Aorta (tissue), 5 donors: ENCODE data around the gene ZNF8. TPM values are rescaled to one million over a fixed set of nuclear protein-coding genes. Genes with fewer than 3 reads are reported as not detected.

Source experiments
- ATAC-seq: fragments of 200-7000 bp; cut with Tn5 transposase; one replicate; pipeline ENCODE4 v1.9.1; 2022; ENCODE audit warnings: moderate library complexity; ENCODE audit not compliant: low FRiP score
- DNase-seq, 2 donors: peaks; one replicate each; pipeline ENCODE4 v3.0.0-alpha.2; 2020
- H3K27ac ChIP-seq, 2 donors: one replicate each; pipeline ENCODE4 v1.5.1; 2013; ENCODE audit warnings: low read length in 2 of 2, mild to moderate bottlenecking in 2 of 2, moderate library complexity in 2 of 2, control low read depth in 1 of 2, inconsistent platforms in 1 of 2, low read depth in 1 of 2
- H3K27me3 ChIP-seq, 2 donors: one replicate each; pipeline ENCODE4 v1.6.1; 2013; ENCODE audit warnings: control low read depth in 1 of 2, low read length in 1 of 2, mild to moderate bottlenecking in 1 of 2, moderate library complexity in 1 of 2; ENCODE audit not compliant: insufficient read depth in 2 of 2, control insufficient read depth in 1 of 2
- H3K36me3 ChIP-seq, 2 donors: one replicate each; pipeline ENCODE4 v1.6.1; 2013; ENCODE audit warnings: control low read depth in 1 of 2, low read length in 1 of 2, mild to moderate bottlenecking in 1 of 2; ENCODE audit not compliant: insufficient read depth in 2 of 2, control insufficient read depth in 1 of 2
- H3K4me1 ChIP-seq, 2 donors: one replicate each; pipeline ENCODE4 v1.6.1; 2013; ENCODE audit warnings: low read length in 2 of 2, control low read depth in 1 of 2, mild to moderate bottlenecking in 1 of 2, moderate library complexity in 1 of 2; ENCODE audit not compliant: insufficient read depth in 2 of 2, control insufficient read depth in 1 of 2
- H3K4me3 ChIP-seq, 2 donors: one replicate each; pipeline ENCODE4 v1.5.1; 2013; ENCODE audit warnings: low read length in 2 of 2, control low read depth in 1 of 2, mild to moderate bottlenecking in 1 of 2
- H3K9me3 ChIP-seq: one replicate; pipeline ENCODE4 v1.6.1; 2013; ENCODE audit warnings: mild to moderate bottlenecking, low read length; ENCODE audit not compliant: control insufficient read depth
- WGBS, 2 donors: extraction: QIAGEN DNeasy Blood & Tissue Kit; methylation state at CpG; one replicate each; pipeline ENCODE4 v1.1.7; 2013; 5-methylcytosine and 5-hydroxymethylcytosine counted together
- intact Hi-C, 2 donors: fragments of 100-400 bp; cut with DNase I; formaldehyde crosslinking; loops; one replicate each; pipeline versions ENCODE4 v1.14.2 to v1.15.0; 2022
- polyA plus RNA-seq, 2 donors: library from polyadenylated mRNA; stranded (reverse); fragments of 200-250 nt; gene quantifications; one replicate each; pipeline ENCODE4 v1.2.3, GENCODE V29; 2013
- total RNA-seq, 2 donors: library from RNA; stranded (reverse); fragmentation: NEBNext Ultra II Directional; extraction: Animal tissue kit (Norgen Biotek cat#: 25700); gene quantifications; one replicate each; pipeline ENCODE4 v1.2.1, GENCODE V29; 2021
- donor health status: healthy with polysubstance abuse.
- donor health status: Bipolar disorder and iron deficiency.
- donor health status: DM: no; HTN: no; CAD: no.
- donor health status: DM: no; HTN: no; CAD: no.
- donor health status: DM: yes; HTN: yes; CAD: no.

Gene ZNF8
- total and polyA plus RNA-seq, 4 donors, result 0.38 to 7.8 (median 3.9) TPM

DNA sequence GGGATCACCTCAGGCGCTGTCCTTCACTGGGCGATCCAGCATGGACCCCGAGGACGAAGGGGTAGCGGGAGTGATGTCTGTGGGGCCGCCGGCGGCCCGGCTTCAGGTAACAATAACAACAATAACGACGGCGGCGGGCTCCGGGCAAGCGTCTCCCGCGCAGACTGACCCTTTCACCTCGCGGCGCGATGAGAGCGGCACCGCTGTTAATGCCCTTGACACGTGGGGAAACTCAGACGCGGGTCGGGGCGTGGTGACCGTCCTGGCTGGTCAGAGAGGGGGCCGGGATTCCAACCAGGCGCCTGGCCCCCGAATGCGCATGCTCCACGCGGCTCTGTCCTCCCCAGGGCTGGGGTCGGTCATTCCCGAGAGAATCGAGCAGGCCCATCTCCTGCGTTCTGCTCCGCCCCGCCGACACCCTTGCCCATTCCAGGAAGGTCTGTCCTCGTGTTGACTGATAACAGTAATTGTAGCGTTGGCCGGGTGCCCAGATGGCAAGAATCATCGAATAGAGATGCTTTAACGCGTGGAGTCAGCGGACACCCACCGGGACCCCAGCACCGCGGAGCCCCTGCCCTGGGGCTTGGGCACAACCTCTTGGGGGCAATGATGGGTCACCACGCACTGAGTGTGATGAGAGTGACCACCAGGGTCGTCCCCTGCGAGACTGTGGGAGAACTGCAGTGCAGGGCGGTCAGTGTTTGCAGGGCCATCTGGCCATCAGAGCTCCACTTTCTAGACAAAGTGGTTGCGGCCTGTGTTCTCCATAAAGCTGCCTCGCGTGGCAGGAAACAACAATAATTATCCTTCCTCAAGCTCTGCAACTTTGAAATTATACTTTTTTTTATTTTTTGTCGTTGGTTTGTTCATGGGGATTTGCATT lies 528 bp downstream of the ZNF8 start:
- Histone ChIP-seq H3K36me3 (no peaks in the 10 kb centered on the region), H3K9me3 (peaks cover 2% of the 10 kb centered on the region), H3K27ac (peak overlapping the region in 1 of 2 donors; percentile 48), H3K27me3 (no peaks in the 10 kb centered on the region), H3K4me3 (peak overlapping the region; percentile 58 to 84), H3K4me1 (peaks cover 2 to 3% of the 10 kb centered on the region in 2 donors)
- peak; percentile 76 for ATAC-seq
- DNase-seq, result peak; percentile 79 to 91
- WGBS, 2 donors, result 1 to 2% methylated on average over 59 to 60 of the region's 60 CpGs
- intact Hi-C loops, result loop anchor here (2.0 kb wide), 1 partner anchor 26 kb away; the partner anchor contains the start of gene ERVK3-1 (in 2 of the 2)

DNA sequence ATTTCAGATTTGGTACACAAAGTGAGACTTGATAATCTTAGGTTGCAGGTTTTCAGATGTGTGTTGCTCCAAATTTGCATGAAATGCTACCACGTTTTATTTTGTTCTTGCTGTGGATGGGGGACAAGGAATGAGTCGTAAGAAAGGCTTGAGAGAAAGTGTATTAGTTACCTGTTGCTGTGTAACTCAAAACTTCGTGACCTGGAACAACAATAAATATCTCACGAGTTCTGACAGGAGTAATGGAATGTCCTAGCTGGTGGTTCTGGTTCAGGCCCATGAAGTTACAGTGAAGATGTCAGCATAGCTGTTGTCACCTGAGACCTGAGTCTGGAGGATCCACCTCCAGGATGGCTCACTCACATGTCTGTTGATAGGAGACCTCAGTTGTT lies 1.2 kb downstream of the ZNF8 start:
- Histone ChIP-seq H3K36me3 (no peaks in the 10 kb centered on the region), H3K27ac (no peak overlapping the region), H3K4me3 (no peak overlapping the region), H3K27me3 (no peaks in the 10 kb centered on the region), H3K9me3 (peaks cover 2% of the 10 kb centered on the region), H3K4me1 (peaks cover 2 to 3% of the 10 kb centered on the region in 2 donors)
- no peak for DNase-seq
- WGBS, 2 donors, result 51 to 54% methylated on average over 4 of the region's 4 CpGs
- ATAC-seq, result no peak
- intact Hi-C loops, result loop anchor here (2.0 kb wide), 1 partner anchor 25 kb away; the partner anchor contains the start of gene ERVK3-1 (in 2 of the 2)

DNA sequence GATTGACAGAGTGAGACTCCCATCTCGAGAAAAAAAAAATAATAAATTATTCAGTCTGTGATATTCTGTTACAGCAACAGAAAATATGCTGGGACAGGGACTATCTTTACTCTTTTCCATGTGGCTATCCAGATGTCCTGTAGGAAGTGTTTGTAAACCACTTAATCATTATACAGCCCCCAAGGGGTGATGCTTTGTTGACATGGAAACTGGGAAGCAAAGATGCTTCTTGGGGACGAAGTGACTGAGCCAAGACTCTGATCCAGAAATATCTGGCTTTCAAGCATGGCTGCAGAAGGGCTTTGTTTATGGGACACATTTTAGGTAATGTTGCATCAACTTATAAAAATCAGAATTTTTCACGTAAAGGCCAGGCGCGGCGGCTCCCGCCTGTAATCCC lies 5.4 kb downstream of the ZNF8 start:
- peaks cover 12 to 20% of the 10 kb centered on the region in 2 donors for H3K36me3 ChIP-seq
- H3K27me3 ChIP-seq, result no peaks in the 10 kb centered on the region
- ATAC-seq, result no peak
- no peak overlapping the region for H3K27ac ChIP-seq
- WGBS, 2 donors, result 86 to 89% methylated on average over 7 of the region's 7 CpGs
- no peak overlapping the region for H3K4me3 ChIP-seq
- H3K4me1 ChIP-seq, result peaks cover 2 to 3% of the 10 kb centered on the region in 2 donors
- DNase-seq, result no peak
- peaks cover 7% of the 10 kb centered on the region for H3K9me3 ChIP-seq
- intact Hi-C loops, result no loop called here

DNA sequence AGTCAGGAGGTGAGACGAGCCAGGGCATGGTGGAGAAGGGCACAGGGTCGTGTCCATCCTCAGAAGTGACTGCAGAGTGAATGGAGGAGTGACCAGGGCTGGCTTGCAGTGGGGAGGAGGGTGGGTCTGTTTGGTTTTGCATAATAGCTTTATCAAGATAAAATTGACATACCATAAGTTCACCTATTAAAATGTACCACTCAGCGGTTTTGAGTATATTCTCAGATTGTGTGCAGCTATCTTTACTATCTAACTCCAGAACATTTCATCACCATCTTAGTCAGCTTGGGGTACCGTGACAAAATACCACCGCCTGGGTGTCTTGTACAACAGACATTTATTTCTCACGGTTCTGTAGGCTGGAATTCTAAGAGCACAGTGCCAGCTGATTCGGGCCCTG lies 13.2 kb downstream of the ZNF8 start:
- no peak overlapping the region for H3K4me3 ChIP-seq
- H3K36me3 ChIP-seq, result peaks cover 8 to 34% of the 10 kb centered on the region in 2 donors
- no peak overlapping the region for H3K27ac ChIP-seq
- intact Hi-C loops, result no loop called here
- H3K4me1 ChIP-seq, result no peaks in the 10 kb centered on the region
- H3K27me3 ChIP-seq, result no peaks in the 10 kb centered on the region
- ATAC-seq (no peak), DNase-seq (no peak)
- 96 to 98% methylated on average over 7 of the region's 7 CpGs for WGBS, 2 donors
- peaks cover 28% of the 10 kb centered on the region for H3K9me3 ChIP-seq

GRCh38 chr19:58294743-58295374 lies 16.1 kb downstream of the ZNF8 start:
- H3K36me3 ChIP-seq, result peaks cover 0 to 26% of the 10 kb centered on the region in 2 donors
- no peaks in the 10 kb centered on the region for H3K4me1 ChIP-seq
- DNase-seq, result no peak
- H3K27me3 ChIP-seq, result no peaks in the 10 kb centered on the region
- no peak overlapping the region for H3K4me3 ChIP-seq
- ATAC-seq, result no peak
- peaks cover 21% of the 10 kb centered on the region for H3K9me3 ChIP-seq
- WGBS, 2 donors, result 97% methylated on average over 22 of the region's 22 CpGs
- no peak overlapping the region for H3K27ac ChIP-seq
- intact Hi-C loops, result no loop called here

DNA sequence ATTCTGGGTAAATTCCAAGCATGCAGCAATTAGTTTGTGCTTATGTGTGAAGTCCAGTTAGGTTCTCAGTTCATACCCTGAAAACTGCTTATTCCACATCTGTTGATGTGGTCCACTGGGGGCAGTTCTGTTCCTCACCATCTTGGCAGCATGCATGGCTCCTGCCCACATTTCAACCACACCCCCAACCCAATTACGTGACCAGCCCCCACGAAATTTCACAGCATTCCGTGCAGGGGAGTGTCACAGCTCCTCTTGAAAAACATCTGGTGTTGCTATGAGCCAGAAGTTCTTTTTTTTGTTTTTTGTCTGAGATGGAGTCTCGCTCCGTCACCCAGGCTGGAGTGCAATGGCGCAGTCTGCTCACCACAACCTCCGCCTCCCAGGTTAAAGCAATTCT lies 17.3 kb downstream of the ZNF8 start:
- H3K36me3 ChIP-seq, result peaks cover 0 to 29% of the 10 kb centered on the region in 2 donors
- H3K27me3 ChIP-seq, result no peaks in the 10 kb centered on the region
- intact Hi-C loops, result no loop called here
- no peak overlapping the region for H3K27ac ChIP-seq
- DNase-seq (no peak), ATAC-seq (no peak)
- H3K9me3 ChIP-seq, result peaks cover 23% of the 10 kb centered on the region
- no peaks in the 10 kb centered on the region for H3K4me1 ChIP-seq
- 94 to 97% methylated on average over 7 of the region's 7 CpGs for WGBS, 2 donors
- no peak overlapping the region for H3K4me3 ChIP-seq

DNA sequence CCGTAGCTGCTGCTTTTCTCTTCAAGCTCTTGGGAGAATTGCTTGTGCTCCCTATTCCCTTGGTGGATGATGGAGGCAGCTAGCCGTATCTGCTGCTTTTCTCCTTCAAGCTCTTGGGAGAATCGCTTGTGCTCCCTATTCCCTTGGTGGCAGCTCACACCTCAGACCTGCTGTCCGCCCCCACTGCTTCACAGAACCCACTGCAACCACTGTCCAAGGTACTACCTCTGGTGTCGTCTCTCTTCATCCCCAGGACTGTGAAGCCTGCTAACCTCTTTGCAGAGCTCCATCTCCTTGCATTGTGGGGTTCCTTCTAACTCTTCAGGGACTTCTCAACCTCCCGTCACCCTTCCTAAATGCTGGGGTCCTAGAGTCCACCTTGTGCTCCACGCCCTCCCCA lies 21.9 kb downstream of the ZNF8 start:
- Histone ChIP-seq H3K9me3 (peaks cover 2% of the 10 kb centered on the region), H3K4me3 (no peak overlapping the region), H3K36me3 (peaks cover 0 to 5% of the 10 kb centered on the region in 2 donors), H3K27me3 (no peaks in the 10 kb centered on the region), H3K4me1 (no peaks in the 10 kb centered on the region), H3K27ac (no peak overlapping the region)
- DNase-seq (no peak), ATAC-seq (no peak)
- intact Hi-C loops, result loop anchor here in 1 of 2 donors (5.0 kb wide), 1 partner anchor 118 kb away; the partner anchor contains the start of gene ZNF274
- WGBS, 2 donors, result 87 to 91% methylated on average over 7 of the region's 7 CpGs

GRCh38 chr19:58304255-58304654 lies 25.5 kb downstream of the ZNF8 start:
- peak overlapping the region in 1 of 2 donors; percentile 52 for H3K27ac ChIP-seq
- WGBS, 2 donors, result 80 to 84% methylated on average over 7 of the region's 7 CpGs
- DNase-seq, result no peak
- no peak overlapping the region for H3K4me3 ChIP-seq
- peaks cover 0 to 6% of the 10 kb centered on the region in 2 donors for H3K4me1 ChIP-seq
- no peak for ATAC-seq
- no peaks in the 10 kb centered on the region for H3K27me3 ChIP-seq
- intact Hi-C loops, result loop anchor here (2.0 to 5.0 kb wide), 2 partner anchors 25 to 122 kb away; partner anchors contain the start of genes ZNF8 (in 2 of the 2) and ZNF274 (in 1 of the 2)
- H3K9me3 ChIP-seq, result peaks cover 2% of the 10 kb centered on the region
- peaks cover 0 to 5% of the 10 kb centered on the region in 2 donors for H3K36me3 ChIP-seq
